HG02798 (cell line): ENCODE measurements around the gene FAM107B.
"Not testable (repeated sequence)": the region's sequence is repeated elsewhere in the genome, so short reads cannot be mapped to it uniquely, and the experiment has no call there.

ENCODE experiments used
- ATAC-seq: cut with Tn5 transposase; IDR thresholded peaks from one replicate; pipeline ENCODE4 v1.9.1; 2021; ENCODE audit warnings: mild to moderate bottlenecking; ENCODE audit not compliant: unreplicated experiment, poor library complexity

FAM107B gene

GRCh38 chr10:14737808-14738545, 36.7 kb downstream of the FAM107B start:
- ATAC-seq, result no peak

- no peak for ATAC-seq
These were observed 38.1 kb downstream of the FAM107B start for GRCh38 chr10:14736600-14737081.

GRCh38 chr10:14736043-14736442, 38.7 kb downstream of the FAM107B start:
- ATAC-seq, result no peak

GRCh38 chr10:14731875-14732512, 42.7 kb downstream of the FAM107B start:
- no peak for ATAC-seq

GRCh38 chr10:14728346-14728745, 46.4 kb downstream of the FAM107B start:
- no peak for ATAC-seq

- no peak for ATAC-seq
These were observed 46.8 kb downstream of the FAM107B start for GRCh38 chr10:14727924-14728323.

- no peak for ATAC-seq
These were observed 47.2 kb downstream of the FAM107B start for GRCh38 chr10:14727465-14727864.

- no peak for ATAC-seq
These were observed 49.8 kb downstream of the FAM107B start for GRCh38 chr10:14724931-14725330.

- no peak for ATAC-seq
These were observed 51.5 kb downstream of the FAM107B start for GRCh38 chr10:14723052-14723689.

GRCh38 chr10:14717552-14717951, 57.1 kb downstream of the FAM107B start:
- ATAC-seq, result no peak

- ATAC-seq, result no peak
These were observed 61.7 kb downstream of the FAM107B start for GRCh38 chr10:14712991-14713424.

- not testable (repeated sequence) for ATAC-seq
These were observed 65.4 kb downstream of the FAM107B start for GRCh38 chr10:14709344-14709743.

GRCh38 chr10:14707481-14707880, 67.2 kb downstream of the FAM107B start:
- ATAC-seq, result no peak

- ATAC-seq, result no peak
These were observed 69.0 kb downstream of the FAM107B start for GRCh38 chr10:14705548-14706230.

GRCh38 chr10:14703631-14704001, 71.1 kb downstream of the FAM107B start:
- no peak for ATAC-seq

- no peak for ATAC-seq
These were observed 73.2 kb downstream of the FAM107B start for GRCh38 chr10:14701466-14701865.

GRCh38 chr10:14700546-14700945, 74.2 kb downstream of the FAM107B start:
- ATAC-seq, result no peak

GRCh38 chr10:14699482-14699881, 75.2 kb downstream of the FAM107B start:
- no peak for ATAC-seq

- ATAC-seq, result no peak
These were observed 75.9 kb downstream of the FAM107B start for GRCh38 chr10:14698829-14699170.

- no peak for ATAC-seq
These were observed 76.4 kb downstream of the FAM107B start for GRCh38 chr10:14698111-14698828.
